HG03460 (cell line): ENCODE measurements around the gene LRP1.

Experiments
- ATAC-seq: cut with Tn5 transposase; IDR thresholded peaks from one replicate; pipeline ENCODE4 v1.9.1; 2021; ENCODE audit not compliant: unreplicated experiment

LRP1 gene

DNA sequence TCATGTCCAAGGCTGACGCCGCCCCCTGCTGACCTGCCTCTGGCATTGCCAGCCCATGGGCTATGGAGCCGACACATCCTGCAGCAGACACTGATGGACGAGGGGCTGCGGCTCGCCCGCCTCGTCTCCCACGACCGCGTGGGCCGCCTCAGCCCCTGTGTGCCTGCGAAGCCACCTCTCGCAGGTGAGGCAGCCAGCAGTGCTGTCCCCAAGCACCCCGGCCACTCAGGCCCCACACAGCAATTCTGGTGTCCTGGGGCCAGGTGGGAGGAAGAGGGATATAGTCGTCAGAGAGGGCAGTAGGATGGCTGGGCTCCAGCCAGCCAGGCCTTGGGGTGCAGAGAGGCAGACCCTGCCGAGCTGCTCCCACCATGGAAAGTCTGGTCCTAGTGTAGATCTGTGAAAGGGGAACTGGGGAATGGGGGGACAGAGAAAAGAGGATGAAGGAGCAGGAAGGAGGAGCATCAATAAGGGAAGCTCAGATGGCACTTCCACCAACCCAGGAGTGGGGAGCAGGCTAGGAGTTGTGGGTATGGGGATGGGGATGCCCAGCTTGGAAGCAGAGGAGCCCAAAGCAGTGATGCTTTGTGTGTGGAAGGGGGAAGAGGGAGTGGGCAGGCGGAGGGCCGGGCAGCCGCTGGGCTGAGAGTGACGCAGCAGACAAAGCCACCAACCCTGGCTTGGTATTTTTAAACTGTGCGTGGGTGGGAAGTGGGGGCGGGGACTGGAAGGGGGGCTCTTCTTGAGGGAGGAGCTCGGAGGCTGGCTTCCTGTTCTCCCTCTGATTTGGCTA lies 34.7 kb upstream of the LRP1 start:
- no peak for ATAC-seq

GRCh38 chr12:57094208-57095160 lies 33.8 kb upstream of the LRP1 start:
- ATAC-seq, result no peak

GRCh38 chr12:57095440-57095839 lies 32.8 kb upstream of the LRP1 start:
- ATAC-seq, result no peak

GRCh38 chr12:57096099-57096572 lies 32.1 kb upstream of the LRP1 start:
- ATAC-seq, result no peak

DNA sequence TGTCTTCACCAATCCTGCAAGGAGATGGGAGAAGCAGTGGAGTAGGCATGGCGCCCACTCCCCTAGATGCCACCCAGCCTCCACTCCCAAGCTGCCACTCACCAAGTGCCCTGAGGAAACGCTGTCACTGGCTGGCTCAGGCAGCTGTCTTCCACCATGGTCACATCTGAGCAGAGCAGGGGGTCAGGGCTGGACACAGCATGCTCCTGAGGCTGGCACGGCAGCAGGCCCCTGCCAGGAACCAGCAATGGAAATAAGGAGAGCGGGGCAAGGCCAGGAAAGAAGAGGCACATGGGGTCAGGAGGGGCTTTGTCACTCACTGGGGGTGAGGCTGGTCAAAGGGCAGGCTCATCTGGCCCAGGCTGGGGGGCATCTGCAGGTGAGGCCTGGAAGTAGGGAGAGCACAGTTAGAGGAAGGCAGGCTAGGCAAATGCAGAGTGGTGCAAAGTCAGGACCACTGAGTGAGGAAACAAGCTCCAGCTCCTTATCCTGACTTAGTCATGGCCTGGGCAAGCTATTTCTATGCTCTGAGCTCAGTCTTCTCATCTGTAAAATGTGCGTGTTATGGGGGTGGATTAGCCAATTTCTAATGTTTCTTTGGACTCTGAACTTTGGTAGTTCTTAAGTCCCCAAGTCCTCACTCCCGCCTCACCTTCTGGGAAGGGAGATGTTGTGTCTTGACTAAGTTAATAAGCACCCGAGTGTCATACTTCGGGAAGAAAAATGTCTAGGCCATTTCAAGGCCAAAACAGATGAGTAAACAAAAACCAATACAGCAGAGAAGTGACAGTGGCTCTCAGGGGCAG lies 31.3 kb upstream of the LRP1 start:
- no peak for ATAC-seq

GRCh38 chr12:57097554-57097835 lies 30.8 kb upstream of the LRP1 start:
- no peak for ATAC-seq

- no peak for ATAC-seq
Measured at GRCh38 chr12:57098546-57098945, 29.7 kb upstream of the LRP1 start.

- no peak for ATAC-seq
Measured at GRCh38 chr12:57099047-57099714, 29.1 kb upstream of the LRP1 start.

GRCh38 chr12:57099766-57100165 lies 28.5 kb upstream of the LRP1 start:
- no peak for ATAC-seq

DNA sequence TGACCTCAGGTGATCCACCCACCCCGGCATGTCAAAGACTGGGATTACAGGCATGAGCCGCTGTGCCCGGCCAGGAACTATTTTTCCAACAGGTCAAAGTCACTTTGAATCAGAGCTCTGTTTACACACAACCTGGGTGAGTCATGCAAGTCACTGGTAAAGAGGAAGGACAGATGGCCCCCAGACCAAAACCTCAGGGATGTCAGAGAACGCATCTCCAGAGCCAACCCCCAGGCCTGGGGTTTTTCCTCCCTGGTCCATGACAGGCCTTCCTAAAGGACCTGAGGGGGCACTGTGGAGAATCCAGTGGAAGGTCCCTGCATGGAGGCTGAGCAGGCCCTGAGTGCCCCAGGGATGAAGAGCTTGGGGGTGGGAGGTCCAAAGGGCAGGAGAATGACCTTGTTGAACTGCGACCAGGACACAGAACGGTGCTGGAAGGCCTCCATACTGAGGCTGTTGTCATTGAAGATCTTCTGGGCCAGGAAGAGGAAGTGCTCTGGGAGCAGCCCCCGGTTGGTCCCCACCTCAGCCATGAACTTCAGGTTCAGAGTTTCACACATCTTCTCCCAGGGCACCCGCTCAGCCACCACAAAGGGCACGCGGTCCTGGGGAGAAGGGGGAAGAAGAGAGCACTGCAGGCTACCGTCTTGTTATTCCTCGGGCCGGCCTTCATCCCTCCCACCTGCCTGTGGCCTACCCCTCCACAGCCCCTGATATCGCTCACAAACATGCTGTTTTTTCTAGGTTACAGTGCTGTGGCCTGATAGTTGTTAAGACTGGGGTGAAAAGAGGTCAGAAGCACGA lies 26.2 kb upstream of the LRP1 start:
- ATAC-seq, result no peak

DNA sequence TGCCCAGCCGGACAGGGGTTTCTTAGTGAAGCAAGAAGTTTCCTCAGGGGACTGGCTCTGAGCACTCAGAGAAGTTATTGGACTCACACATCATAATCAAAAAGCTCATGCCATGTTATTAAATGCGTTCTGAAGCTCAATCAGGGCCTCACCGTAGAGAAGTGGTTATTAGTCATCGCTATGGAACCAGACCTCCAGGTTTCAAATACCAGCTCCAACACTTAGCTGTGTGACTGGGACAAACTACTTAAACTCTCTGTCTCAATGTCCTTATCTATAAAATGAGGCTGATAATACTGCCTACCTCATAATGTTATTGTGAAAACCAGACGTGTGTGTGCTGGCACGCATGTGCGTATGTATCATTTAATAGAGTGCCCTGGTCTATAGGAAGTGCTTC lies 24.4 kb upstream of the LRP1 start:
- ATAC-seq, result no peak

DNA sequence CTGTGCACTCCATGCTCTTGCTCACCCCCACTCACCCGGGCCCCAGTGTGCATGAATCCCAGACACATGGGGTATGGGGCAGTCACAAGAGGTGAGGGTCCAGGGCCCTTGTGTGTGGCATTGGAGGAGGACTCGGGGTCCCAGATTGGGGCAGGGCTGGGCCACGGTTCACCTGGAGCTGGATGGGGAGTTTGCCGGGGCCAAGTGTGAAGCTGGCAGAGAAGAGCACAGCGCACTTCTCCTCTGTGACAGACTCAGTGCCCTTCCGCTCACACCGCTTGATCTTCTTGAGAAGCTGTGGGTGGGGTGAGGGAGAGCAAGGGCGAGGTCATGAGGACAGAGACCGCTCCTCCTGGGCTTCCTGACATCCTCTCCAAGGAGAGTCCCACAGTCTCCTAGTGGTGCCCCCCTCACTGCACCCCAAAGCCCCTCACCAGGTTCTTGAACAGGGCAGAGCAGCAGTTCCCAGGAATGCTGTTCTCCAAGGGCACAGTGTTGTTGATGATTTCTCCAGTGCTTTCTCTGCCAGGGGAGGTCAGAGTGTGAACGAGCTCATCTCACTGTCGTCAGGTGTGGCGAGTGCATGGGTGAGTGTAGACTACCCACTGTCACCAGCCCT lies 23.9 kb upstream of the LRP1 start:
- ATAC-seq, result no peak

- no peak for ATAC-seq
Measured at GRCh38 chr12:57105011-57105753, 23.1 kb upstream of the LRP1 start.

GRCh38 chr12:57106021-57106708 lies 22.1 kb upstream of the LRP1 start:
- ATAC-seq, result no peak

- ATAC-seq, result no peak
Measured at GRCh38 chr12:57107456-57108155, 20.7 kb upstream of the LRP1 start.

DNA sequence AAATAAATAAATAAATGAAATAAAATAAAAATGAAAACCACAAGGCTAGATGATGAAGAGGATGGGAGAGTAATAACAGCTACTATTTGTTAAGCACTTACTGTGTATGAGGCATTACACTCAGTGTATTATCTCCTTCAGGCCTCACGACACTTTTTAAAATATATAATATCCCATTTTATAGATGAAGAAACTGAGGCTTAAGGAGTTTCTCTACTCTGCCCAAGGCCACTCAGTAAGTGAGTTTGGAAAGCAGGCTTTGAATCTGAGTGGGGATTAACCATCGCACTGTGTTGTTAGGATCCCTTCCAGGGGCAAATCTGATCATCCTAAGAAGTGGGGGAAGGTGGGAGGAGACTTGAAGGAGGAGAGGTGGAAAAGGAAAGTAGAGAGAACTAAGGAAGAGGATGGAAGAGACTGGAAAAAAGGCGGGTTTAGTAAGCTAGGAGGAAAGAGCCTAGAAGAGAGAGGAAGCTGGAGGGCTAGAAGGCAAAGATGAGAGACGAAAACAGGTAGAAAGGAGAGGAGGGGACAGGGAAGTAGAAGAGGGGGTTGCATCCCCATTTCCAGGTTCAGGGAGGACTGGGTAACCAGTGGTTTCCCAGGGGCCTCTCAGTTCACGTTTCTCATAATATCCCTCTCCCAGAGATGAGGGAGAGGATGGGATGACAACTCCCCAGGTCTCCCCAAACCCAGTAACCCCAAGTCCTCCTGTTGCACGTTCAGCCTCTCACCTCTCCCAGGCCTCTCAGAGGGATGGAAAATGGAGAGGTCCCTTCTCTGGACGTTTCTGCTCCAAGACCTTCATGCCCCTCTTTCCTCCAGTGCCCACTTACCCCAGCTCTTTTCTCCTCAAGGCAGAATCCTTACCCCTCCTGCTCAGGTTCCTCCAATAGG lies 18.8 kb upstream of the LRP1 start:
- no peak for ATAC-seq
